SU-DHL-6 (cell line): ENCODE results near the gene NCOA3.

Source experiments
- H2AFZ ChIP-seq: fragments of 200-600 bp; sonication (generic); 2 replicates; pipeline ENCODE4 v1.6.1; 2014; ENCODE audit warnings: low read depth, mild to moderate bottlenecking, moderate library complexity, mixed read lengths, antibody characterized with exemption, low read length; ENCODE audit not compliant: severe bottlenecking
- H3F3A ChIP-seq: fragments of 200-600 bp; shearing (Covaris generic); 2 replicates; pipeline ENCODE4 v1.6.0; 2016; ENCODE audit warnings: antibody characterized with exemption, mild to moderate bottlenecking; ENCODE audit not compliant: insufficient read depth
- H3K27ac ChIP-seq: fragments of 200-600 bp; sonication (generic); 2 replicates; pipeline ENCODE4 v1.5.1; 2016; ENCODE audit warnings: low read depth, mild to moderate bottlenecking, low read length, moderate library complexity, mixed read lengths
- H3K27me3 ChIP-seq: fragments of 200-600 bp; sonication (generic), shearing (Covaris generic); 2 replicates; pipeline ENCODE4 v1.6.0; 2014; ENCODE audit warnings: mild to moderate bottlenecking, low read length
- H3K36me3 ChIP-seq: fragments of 200-600 bp; sonication (generic); 2 replicates; pipeline ENCODE4 v1.6.1; 2014; ENCODE audit warnings: mild to moderate bottlenecking, low read length, mixed read lengths
- H3K4me2 ChIP-seq: fragments of 300-600, 200-600 bp; shearing (Covaris generic), sonication (generic); 2 replicates; pipeline ENCODE4 v1.6.0; 2014; ENCODE audit warnings: low read length, low read depth, mild to moderate bottlenecking; ENCODE audit not compliant: poor library complexity, severe bottlenecking
- H3K4me3 ChIP-seq: fragments of 200-600 bp; sonication (generic); 2 replicates; pipeline ENCODE4 v1.5.1; 2014; ENCODE audit warnings: antibody characterized with exemption, low read length, mild to moderate bottlenecking, mixed read lengths; ENCODE audit not compliant: insufficient read depth, poor library complexity, severe bottlenecking
- H3K79me2 ChIP-seq: fragments of 200-600 bp; sonication (generic); 2 replicates; pipeline ENCODE4 v1.6.1; 2014; ENCODE audit warnings: mild to moderate bottlenecking, low read length, moderate library complexity; ENCODE audit not compliant: insufficient read depth
- H3K9ac ChIP-seq: fragments of 200-600 bp; sonication (generic); 2 replicates; pipeline ENCODE4 v1.7.0; 2014; ENCODE audit warnings: mild to moderate bottlenecking, low read length
- H3K9me2 ChIP-seq: fragments of 200-600 bp; sonication (generic); replicated peaks from 2 replicates; pipeline ENCODE4 v1.6.1; 2014; ENCODE audit warnings: low read length; ENCODE audit not compliant: insufficient read depth
- H3K9me3 ChIP-seq: fragments of 200-600 bp; sonication (generic); 2 replicates; pipeline ENCODE4 v1.6.1; 2014; ENCODE audit warnings: low read length, mixed read lengths; ENCODE audit not compliant: insufficient read depth
- H4K20me1 ChIP-seq: fragments of 200-600 bp; sonication (generic); 2 replicates; pipeline ENCODE4 v1.6.1; 2014; ENCODE audit warnings: low read depth, mild to moderate bottlenecking, antibody characterized with exemption, low read length, moderate library complexity, mixed read lengths
- EZH2phosphoT487 ChIP-seq: fragments of 200-600 bp; sonication (generic), shearing (Covaris generic); conservative IDR thresholded peaks from 2 replicates; pipeline ENCODE4 v1.6.1; 2018; ENCODE audit warnings: mild to moderate bottlenecking, antibody characterized with exemption, low read length, moderate library complexity, mixed read lengths
- TF ChIP-seq, protein P1 (sequence below): fragments of 200-600 bp; sonication (generic); IDR thresholded peaks from one replicate; pipeline ENCODE4 v1.5.1; 2017; ENCODE audit warnings: antibody characterized with exemption, mild to moderate bottlenecking, low read length, moderate library complexity; ENCODE audit not compliant: insufficient read depth, poor library complexity, severe bottlenecking

Gene NCOA3

DNA sequence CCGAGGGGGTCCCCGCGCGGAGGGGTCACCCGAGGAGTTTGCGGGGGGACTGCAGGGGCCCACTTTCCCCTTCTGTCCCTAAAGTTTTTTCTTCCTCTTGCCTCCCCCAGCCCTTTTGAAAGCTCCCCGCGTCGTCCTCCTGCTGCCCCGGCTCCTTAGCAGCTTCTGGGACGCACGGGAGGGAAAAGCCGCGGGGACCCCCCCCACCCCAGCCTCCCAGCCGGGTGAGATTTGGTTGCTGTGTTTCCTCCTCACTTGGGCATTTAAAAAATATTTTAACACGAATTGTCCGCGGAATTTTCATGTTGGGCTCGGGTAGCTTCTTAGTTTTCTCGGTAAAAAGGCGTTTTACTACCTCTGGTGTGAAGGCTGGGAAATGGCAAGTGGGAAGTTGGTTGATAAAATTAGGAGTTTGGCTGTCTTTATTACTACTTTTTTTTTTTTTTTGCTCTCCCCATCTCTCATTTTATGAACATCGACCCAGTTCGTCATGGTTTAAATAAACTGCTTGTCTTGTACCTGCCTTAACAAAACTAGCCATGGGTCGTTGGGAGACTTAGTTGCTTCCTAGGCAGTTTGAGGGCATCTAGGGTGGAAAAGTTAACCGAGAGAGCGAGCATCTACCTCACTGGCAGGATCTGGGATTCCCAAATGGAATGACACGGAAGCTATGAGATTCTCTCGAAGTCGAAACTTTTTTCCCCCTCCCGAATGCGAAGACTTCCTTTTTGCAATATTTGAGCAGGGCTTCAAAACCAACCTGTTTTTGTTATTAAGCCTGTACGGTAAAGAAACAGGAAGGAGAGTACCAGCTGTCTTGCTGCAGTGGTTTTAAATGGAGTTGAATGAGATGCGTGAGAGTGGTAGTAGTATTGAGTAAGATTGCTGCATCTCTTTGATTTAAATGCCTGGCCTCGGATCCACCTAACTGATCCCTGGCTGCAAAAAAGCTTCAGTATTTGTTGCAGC is 868 bp downstream of the NCOA3 start:
- Histone ChIP-seq H3F3A (peaks cover 72% of the 10 kb centered on the region), H3K9me2 (no peaks in the 10 kb centered on the region), H3K27ac (peak overlapping the region; percentile 93), H3K4me2 (peak overlapping the region; percentile 97), H2AFZ (no peak overlapping the region), H3K79me2 (peaks cover 79% of the 10 kb centered on the region), H3K9ac (peak overlapping the region; percentile 99), H3K9me3 (no peaks in the 10 kb centered on the region), H3K27me3 (no peaks in the 10 kb centered on the region), H3K4me3 (peak overlapping the region; percentile 96), H3K36me3 (peaks cover 14% of the 10 kb centered on the region), H4K20me1 (peaks cover 14% of the 10 kb centered on the region; the same call in 1 of the 2 replicates)
- TF ChIP-seq, protein P1, sequence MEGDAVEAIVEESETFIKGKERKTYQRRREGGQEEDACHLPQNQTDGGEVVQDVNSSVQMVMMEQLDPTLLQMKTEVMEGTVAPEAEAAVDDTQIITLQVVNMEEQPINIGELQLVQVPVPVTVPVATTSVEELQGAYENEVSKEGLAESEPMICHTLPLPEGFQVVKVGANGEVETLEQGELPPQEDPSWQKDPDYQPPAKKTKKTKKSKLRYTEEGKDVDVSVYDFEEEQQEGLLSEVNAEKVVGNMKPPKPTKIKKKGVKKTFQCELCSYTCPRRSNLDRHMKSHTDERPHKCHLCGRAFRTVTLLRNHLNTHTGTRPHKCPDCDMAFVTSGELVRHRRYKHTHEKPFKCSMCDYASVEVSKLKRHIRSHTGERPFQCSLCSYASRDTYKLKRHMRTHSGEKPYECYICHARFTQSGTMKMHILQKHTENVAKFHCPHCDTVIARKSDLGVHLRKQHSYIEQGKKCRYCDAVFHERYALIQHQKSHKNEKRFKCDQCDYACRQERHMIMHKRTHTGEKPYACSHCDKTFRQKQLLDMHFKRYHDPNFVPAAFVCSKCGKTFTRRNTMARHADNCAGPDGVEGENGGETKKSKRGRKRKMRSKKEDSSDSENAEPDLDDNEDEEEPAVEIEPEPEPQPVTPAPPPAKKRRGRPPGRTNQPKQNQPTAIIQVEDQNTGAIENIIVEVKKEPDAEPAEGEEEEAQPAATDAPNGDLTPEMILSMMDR = no peak
- TF ChIP-seq EZH2phosphoT487 = no peak

DNA sequence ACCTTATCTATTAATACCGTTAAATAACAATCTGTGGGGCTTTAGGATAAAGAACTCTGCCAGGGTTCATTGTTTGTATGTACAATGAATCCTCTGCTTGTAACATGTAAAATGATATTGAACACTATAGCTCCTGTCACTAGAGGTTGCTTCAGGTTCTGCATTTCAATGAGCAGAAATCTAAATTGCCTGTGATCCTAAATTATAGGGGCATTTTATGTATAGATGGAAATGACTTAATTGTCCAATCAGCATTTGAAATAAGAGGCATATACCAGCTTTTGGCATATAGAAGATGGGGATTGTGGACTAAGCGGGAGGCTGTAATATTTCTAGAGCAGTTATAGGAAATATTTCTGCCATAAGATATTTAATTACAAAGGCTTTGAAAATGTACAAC is 2.0 kb downstream of the NCOA3 start:
- H3K79me2 ChIP-seq = peaks cover 87% of the 10 kb centered on the region
- peak overlapping the region; percentile 96 for H3K4me3 ChIP-seq
- H3K27me3 ChIP-seq = no peaks in the 10 kb centered on the region
- peaks cover 76% of the 10 kb centered on the region for H3F3A ChIP-seq
- peaks cover 14% of the 10 kb centered on the region for H3K36me3 ChIP-seq
- no peaks in the 10 kb centered on the region for H3K9me3 ChIP-seq
- H3K9ac ChIP-seq = peak overlapping the region; percentile 99
- peaks cover 18% of the 10 kb centered on the region; the same call in 1 of the 2 replicates for H4K20me1 ChIP-seq
- TF ChIP-seq EZH2phosphoT487 = no peak
- TF ChIP-seq, protein P1 = no peak
- H3K4me2 ChIP-seq = peak overlapping the region; percentile 97
- no peaks in the 10 kb centered on the region for H3K9me2 ChIP-seq
- H2AFZ ChIP-seq = no peak overlapping the region
- peak overlapping the region; percentile 93 for H3K27ac ChIP-seq

DNA sequence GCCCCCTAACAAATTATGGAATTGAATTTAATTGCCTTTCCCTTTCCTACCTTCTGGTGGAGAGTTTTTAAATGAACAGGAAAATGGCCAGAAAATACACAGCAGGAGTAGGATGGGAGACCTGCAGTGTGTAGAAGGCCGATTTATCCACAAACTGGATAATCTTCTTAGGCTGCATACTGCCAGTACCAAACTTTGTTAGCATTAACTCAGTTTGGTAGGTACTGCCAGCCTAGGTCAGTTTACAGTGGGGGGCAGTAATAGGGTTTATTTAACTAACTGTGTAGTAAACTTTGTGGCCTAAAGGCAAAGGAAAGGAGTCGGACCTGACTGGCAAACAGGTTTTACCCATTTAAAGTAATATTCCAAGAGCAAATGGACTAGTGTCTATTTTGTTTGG is 4.6 kb downstream of the NCOA3 start:
- peak overlapping the region; percentile 57 for H3K9ac ChIP-seq
- no peak overlapping the region for H2AFZ ChIP-seq
- H3K4me3 ChIP-seq = peak overlapping the region; percentile 96
- H3K9me3 ChIP-seq = no peaks in the 10 kb centered on the region
- peak overlapping the region; percentile 93 for H3K27ac ChIP-seq
- peaks cover 21% of the 10 kb centered on the region for H4K20me1 ChIP-seq
- peaks cover 100% of the 10 kb centered on the region for H3K79me2 ChIP-seq
- no peaks in the 10 kb centered on the region for H3K27me3 ChIP-seq
- no peaks in the 10 kb centered on the region for H3K9me2 ChIP-seq
- H3K36me3 ChIP-seq = peaks cover 16% of the 10 kb centered on the region
- peaks cover 85% of the 10 kb centered on the region for H3F3A ChIP-seq
- H3K4me2 ChIP-seq = peak overlapping the region; percentile 97
- TF ChIP-seq EZH2phosphoT487 = no peak
- TF ChIP-seq, protein P1 = no peak
